ENCODE measurements around the gene TAS2R10. TPM values are rescaled to one million over a fixed set of nuclear protein-coding genes. Genes with fewer than 3 reads are reported as not detected.
"Not testable (repeated sequence)": the region's sequence is repeated elsewhere in the genome, so short reads cannot be mapped to it uniquely, and the experiment has no call there.

Gene TAS2R10
- total and polyA plus RNA-seq, 4 donors, result 0.18 to 2.1 (median 0.80) TPM; not detected in 1

GRCh38 chr12:10807186-10807585 is 19.0 kb downstream of the TAS2R10 start, which contains the start of gene TAS2R8:
Gene TAS2R8, minus strand, starts transcription at chr12:10807286. Its CDS starts 306 bp downstream, at chr12:10806980.
- Histone ChIP-seq H3K9ac (ENCODE audit: insufficient read depth in 1 of 2, low read length in 2 of 2) (no peak within 1 kb of the TSS), H3K27me3 (ENCODE audit: control insufficient read depth in 3 of 3, insufficient read depth in 3 of 3, low read length in 2 of 3) (no peaks in the 10 kb centered on the region), H3K4me3 (no peak within 1 kb of the TSS), H3K9me3 (ENCODE audit: control insufficient read depth in 4 of 4, insufficient read depth in 3 of 4, low read length in 3 of 4) (no peaks in the 10 kb centered on the region), H3K4me1 (ENCODE audit: control insufficient read depth in 5 of 5, insufficient read depth in 5 of 5, low read length in 5 of 5) (no peaks in the 10 kb centered on the region), H3K36me3 (ENCODE audit: control insufficient read depth in 4 of 4, insufficient read depth in 4 of 4, low read length in 4 of 4) (no peaks in the 10 kb centered on the region), H3K27ac (ENCODE audit: low read depth in 1 of 2, low read length in 1 of 2) (no peak within 1 kb of the TSS)
- DNase-seq (no peak), ATAC-seq (ENCODE audit: insufficient read depth, low FRiP score) (no peak)
- TF ChIP-seq CTCF (IDR thresholded peaks at IDR 0.05; ENCODE audit: control extremely low read depth, extremely low read depth), result no peak
- 77 to 90% methylated on average over 1 of the region's 1 CpG for WGBS, 2 donors

GRCh38 chr12:10802587-10802986 is 23.6 kb downstream of the TAS2R10 start, which contains the start of gene TAS2R7:
Gene TAS2R7, minus strand, starts transcription at chr12:10802627. Its CDS starts 57 bp downstream, at chr12:10802570.
- Histone ChIP-seq H3K9ac (ENCODE audit: insufficient read depth in 1 of 2, low read length in 2 of 2) (no peak within 1 kb of the TSS), H3K27me3 (ENCODE audit: control insufficient read depth in 3 of 3, insufficient read depth in 3 of 3, low read length in 2 of 3) (no peaks in the 10 kb centered on the region), H3K4me1 (ENCODE audit: control insufficient read depth in 5 of 5, insufficient read depth in 5 of 5, low read length in 5 of 5) (no peaks in the 10 kb centered on the region), H3K36me3 (ENCODE audit: control insufficient read depth in 4 of 4, insufficient read depth in 4 of 4, low read length in 4 of 4) (no peaks in the 10 kb centered on the region), H3K27ac (ENCODE audit: low read depth in 1 of 2, low read length in 1 of 2) (no peak within 1 kb of the TSS), H3K9me3 (ENCODE audit: control insufficient read depth in 4 of 4, insufficient read depth in 3 of 4, low read length in 3 of 4) (no peaks in the 10 kb centered on the region), H3K4me3 (no peak within 1 kb of the TSS)
- WGBS, 2 donors, result 69 to 79% methylated on average over 4 of the region's 4 CpGs
- DNase-seq (no peak), ATAC-seq (ENCODE audit: insufficient read depth, low FRiP score) (no peak)
- no peak for TF ChIP-seq CTCF (IDR thresholded peaks at IDR 0.05; ENCODE audit: control extremely low read depth, extremely low read depth)

- Histone ChIP-seq H3K36me3 (ENCODE audit: control insufficient read depth in 4 of 4, insufficient read depth in 4 of 4, low read length in 4 of 4) (no peaks in the 10 kb centered on the region), H3K27ac (ENCODE audit: low read depth in 1 of 2, low read length in 1 of 2) (no peak overlapping the region), H3K4me3 (no peak overlapping the region), H3K9ac (ENCODE audit: insufficient read depth in 1 of 2, low read length in 2 of 2) (no peak overlapping the region), H3K27me3 (ENCODE audit: control insufficient read depth in 3 of 3, insufficient read depth in 3 of 3, low read length in 2 of 3) (no peaks in the 10 kb centered on the region), H3K9me3 (ENCODE audit: control insufficient read depth in 4 of 4, insufficient read depth in 3 of 4, low read length in 3 of 4) (no peaks in the 10 kb centered on the region), H3K4me1 (ENCODE audit: control insufficient read depth in 5 of 5, insufficient read depth in 5 of 5, low read length in 5 of 5) (no peaks in the 10 kb centered on the region)
- TF ChIP-seq CTCF (IDR thresholded peaks at IDR 0.05; ENCODE audit: control extremely low read depth, extremely low read depth), result no peak
- ATAC-seq (ENCODE audit: insufficient read depth, low FRiP score), result no peak
- WGBS, 2 donors, result 58 to 75% methylated on average over 5 of the region's 5 CpGs
- no peak for DNase-seq
Observed at GRCh38 chr12:10801741-10802140, 24.4 kb downstream of the TAS2R10 start.

- H3K9ac ChIP-seq (ENCODE audit: insufficient read depth in 1 of 2, low read length in 2 of 2), result no peak overlapping the region
- ATAC-seq (ENCODE audit: insufficient read depth, low FRiP score) (no peak), DNase-seq (no peak)
- no peaks in the 10 kb centered on the region for H3K9me3 ChIP-seq (ENCODE audit: control insufficient read depth in 4 of 4, insufficient read depth in 3 of 4, low read length in 3 of 4)
- 66 to 80% methylated on average over 2 of the region's 2 CpGs for WGBS, 2 donors
- H3K4me1 ChIP-seq (ENCODE audit: control insufficient read depth in 5 of 5, insufficient read depth in 5 of 5, low read length in 5 of 5), result no peaks in the 10 kb centered on the region
- H3K27me3 ChIP-seq (ENCODE audit: control insufficient read depth in 3 of 3, insufficient read depth in 3 of 3, low read length in 2 of 3), result no peaks in the 10 kb centered on the region
- H3K36me3 ChIP-seq (ENCODE audit: control insufficient read depth in 4 of 4, insufficient read depth in 4 of 4, low read length in 4 of 4), result no peaks in the 10 kb centered on the region
- no peak overlapping the region for H3K4me3 ChIP-seq
- no peak overlapping the region for H3K27ac ChIP-seq (ENCODE audit: low read depth in 1 of 2, low read length in 1 of 2)
- no peak for TF ChIP-seq CTCF (IDR thresholded peaks at IDR 0.05; ENCODE audit: control extremely low read depth, extremely low read depth)
Observed at GRCh38 chr12:10794222-10794621, 31.9 kb downstream of the TAS2R10 start.

- H3K4me1 ChIP-seq (ENCODE audit: control insufficient read depth in 5 of 5, insufficient read depth in 5 of 5, low read length in 5 of 5); H3K9ac ChIP-seq (ENCODE audit: insufficient read depth in 1 of 2, low read length in 2 of 2); H3K9me3 ChIP-seq (ENCODE audit: control insufficient read depth in 4 of 4, insufficient read depth in 3 of 4, low read length in 3 of 4); ATAC-seq (ENCODE audit: insufficient read depth, low FRiP score); DNase-seq; H3K4me3 ChIP-seq; H3K27me3 ChIP-seq (ENCODE audit: control insufficient read depth in 3 of 3, insufficient read depth in 3 of 3, low read length in 2 of 3); H3K36me3 ChIP-seq (ENCODE audit: control insufficient read depth in 4 of 4, insufficient read depth in 4 of 4, low read length in 4 of 4); H3K27ac ChIP-seq (ENCODE audit: low read depth in 1 of 2, low read length in 1 of 2): not testable (repeated sequence)
- 91 to 98% methylated on average over 4 of the region's 4 CpGs for WGBS, 2 donors
Observed at GRCh38 chr12:10791769-10792168, 34.4 kb downstream of the TAS2R10 start.
